ENCODE measurements around the gene MRPS34.

DNA sequence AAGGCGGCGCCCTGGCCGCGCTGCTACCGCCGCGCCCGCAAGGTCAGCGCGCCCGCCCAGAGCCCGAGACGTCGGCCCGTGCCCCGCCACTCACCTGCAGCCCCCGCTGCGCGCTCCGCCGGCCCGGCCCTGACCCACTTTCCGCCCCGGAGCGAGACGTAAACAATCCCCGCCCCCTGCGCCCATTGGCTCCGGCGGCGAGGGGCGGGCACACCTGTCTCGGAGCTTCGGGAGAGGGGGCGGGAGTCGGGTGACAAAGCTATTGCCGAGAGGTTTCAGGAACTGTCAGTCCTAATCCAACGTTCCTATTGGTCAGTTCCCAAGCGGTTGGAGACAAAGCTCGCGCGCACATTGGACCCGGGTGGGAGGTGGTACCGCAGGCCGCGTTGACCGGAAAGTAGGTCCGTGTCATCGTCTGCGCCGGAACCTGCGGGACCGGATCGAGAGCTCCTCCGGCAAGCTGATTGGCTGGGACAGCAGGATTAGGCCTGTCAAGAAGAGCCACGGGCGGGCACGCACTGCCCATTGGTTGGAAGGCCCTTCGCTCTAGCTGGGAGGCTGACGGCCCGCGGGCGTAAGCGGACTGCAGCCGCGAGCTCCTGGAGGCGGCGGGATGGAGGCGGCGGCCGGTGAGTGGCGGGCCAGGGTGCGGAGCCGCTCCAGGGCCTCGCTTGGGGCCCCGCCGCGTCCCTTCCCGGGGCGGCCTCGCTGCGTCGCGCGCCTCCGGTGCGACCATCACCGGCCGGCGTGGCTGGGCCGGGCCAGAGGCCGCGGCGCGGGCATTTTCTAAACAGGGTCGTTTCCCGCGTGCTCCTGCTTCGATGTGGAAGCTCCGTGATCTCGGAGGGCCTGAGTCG is 9.7 kb upstream of the MRPS34 start, which contains the start of the genes NUBP2 and SPSB3:
- TF ChIP-seq POLR2A (IDR thresholded peaks at IDR 0.05; ENCODE audit: low read length) (peak; percentile 70), GATA1 (IDR thresholded peaks at IDR 0.05; ENCODE audit: low read depth, low read length) (no peak)

Data from erythroblast (primary cell).